NK-92 (cell line): ENCODE measurements around the gene OR2K2.
"Not testable (repeated sequence)": the region's sequence is repeated elsewhere in the genome, so short reads cannot be mapped to it uniquely, and the experiment has no call there.

ENCODE experiments used
- DNase-seq: peaks from one replicate; lab custom pipeline; 2025; ENCODE audit not compliant: unreplicated experiment; lab: John Stamatoyannopoulos, UW

The OR2K2 gene

GRCh38 chr9:111298111-111298510 is 31.9 kb downstream of the OR2K2 start:
- DNase-seq = no peak

- DNase-seq = no peak
Observed at GRCh38 chr9:111297066-111297824, 32.8 kb downstream of the OR2K2 start.

- no peak for DNase-seq
Observed at GRCh38 chr9:111294691-111295451, 35.2 kb downstream of the OR2K2 start.

DNA sequence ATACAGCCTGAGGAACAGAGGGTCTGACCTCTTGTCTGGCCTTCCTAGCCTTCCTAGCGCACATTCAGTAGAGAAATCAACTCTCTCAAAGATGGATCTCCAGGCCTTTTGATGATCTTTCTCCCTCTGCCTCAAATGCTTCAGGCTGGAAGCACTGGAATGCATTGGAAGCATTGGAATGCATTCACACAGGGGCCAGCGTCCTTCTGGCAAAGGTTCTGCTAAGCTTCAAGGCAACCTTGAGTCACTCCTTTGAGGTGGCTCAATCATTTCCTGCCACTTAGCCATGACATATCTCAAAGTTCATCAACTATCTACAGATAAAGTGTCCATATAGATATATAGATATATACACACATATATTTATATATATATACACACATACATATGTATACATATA is 42.9 kb downstream of the OR2K2 start:
- DNase-seq = no peak

DNA sequence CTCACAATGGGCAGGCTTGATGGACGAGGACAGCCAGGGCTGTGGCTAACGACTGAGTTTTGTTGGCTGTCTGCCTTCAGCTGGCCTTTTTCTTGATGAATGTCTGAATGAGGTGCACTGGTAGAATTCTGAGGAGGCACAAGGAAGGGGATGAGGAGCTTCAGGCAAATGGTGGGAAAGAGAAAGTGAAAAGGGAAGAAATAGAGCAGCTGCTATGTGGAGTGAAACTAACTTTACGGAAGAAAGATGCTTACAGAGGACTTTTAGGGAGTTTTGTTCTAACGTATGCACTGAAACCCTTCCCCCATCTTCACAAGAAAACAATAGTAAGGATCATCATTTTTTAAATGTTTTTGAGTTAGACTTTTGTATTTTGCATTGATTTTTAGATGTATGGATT is 45.3 kb downstream of the OR2K2 start:
- no peak for DNase-seq

DNA sequence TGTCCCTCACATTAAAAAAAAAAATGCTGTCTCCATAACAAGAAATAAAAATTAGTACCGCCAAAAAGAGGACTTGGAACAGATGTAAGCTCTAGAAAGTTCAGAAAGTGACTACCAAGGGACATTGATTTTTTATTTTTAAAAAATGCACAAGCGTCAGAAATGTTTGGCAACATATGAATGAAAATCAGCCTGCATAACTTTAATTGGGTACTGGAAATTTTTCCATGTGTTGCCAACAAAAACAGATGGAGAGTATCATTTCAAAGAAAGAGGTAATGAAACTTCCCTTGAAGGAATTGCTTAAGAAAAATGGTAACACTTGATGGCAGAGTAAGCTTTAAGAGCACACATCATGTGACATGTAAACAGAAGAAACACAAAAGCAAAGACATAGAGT is 47.2 kb downstream of the OR2K2 start:
- DNase-seq = no peak

DNA sequence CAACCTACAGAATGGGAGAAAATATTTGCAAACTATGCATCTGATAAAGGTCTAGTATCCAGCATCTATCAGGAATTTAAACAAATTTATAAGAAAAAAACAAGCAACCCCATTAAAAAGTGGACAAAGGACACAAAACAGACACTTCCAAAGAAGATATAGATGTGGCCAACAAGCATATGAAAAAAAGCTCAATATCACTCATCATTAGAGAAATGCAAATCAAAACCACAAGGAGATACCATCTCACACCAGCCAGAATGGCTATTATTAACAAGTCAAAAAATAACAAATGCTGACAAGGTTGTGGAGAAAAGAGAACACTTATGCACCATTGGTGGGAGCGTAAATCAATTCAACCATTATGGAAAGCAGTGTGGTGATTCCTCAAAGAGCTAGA is 49.2 kb downstream of the OR2K2 start:
- DNase-seq = not testable (repeated sequence)
